22Rv1 (cell line): Measurements from ENCODE around the gene MCM9.

Source experiments
- ZFX ChIP-seq: fragments of 450-650 bp; IDR thresholded peaks from 2 replicates; pipeline ENCODE4 v1.6.1; 2017; ENCODE audit warnings: antibody characterized with exemption, borderline replicate concordance
- TF ChIP-seq, protein P1 (sequence below): fragments of 450-650 bp; IDR thresholded peaks from 2 replicates; pipeline ENCODE4 v1.5.1; 2017; ENCODE audit warnings: mild to moderate bottlenecking

DNA sequence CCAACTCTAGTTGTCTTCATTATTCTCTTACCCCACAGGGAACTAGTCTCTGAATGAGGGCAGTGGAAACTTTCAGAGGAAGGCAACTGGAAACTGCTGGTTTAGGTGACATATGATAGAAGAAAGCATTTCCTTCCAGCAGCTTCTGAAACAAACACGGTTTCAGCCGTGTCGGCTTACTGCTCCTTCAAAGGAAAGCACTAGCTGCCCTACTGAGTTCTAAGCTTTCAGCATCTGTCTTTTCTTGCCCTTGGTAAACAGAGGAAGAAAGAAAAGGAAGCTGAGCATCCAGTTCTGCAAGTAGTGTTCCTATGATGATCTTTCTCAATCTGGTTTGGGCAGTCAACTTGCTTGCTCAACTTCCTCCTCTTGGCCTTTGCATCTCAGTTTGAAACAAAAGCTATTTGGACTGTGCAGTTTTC lies 166.0 kb downstream of the MCM9 start:
- TF ChIP-seq, protein P1, sequence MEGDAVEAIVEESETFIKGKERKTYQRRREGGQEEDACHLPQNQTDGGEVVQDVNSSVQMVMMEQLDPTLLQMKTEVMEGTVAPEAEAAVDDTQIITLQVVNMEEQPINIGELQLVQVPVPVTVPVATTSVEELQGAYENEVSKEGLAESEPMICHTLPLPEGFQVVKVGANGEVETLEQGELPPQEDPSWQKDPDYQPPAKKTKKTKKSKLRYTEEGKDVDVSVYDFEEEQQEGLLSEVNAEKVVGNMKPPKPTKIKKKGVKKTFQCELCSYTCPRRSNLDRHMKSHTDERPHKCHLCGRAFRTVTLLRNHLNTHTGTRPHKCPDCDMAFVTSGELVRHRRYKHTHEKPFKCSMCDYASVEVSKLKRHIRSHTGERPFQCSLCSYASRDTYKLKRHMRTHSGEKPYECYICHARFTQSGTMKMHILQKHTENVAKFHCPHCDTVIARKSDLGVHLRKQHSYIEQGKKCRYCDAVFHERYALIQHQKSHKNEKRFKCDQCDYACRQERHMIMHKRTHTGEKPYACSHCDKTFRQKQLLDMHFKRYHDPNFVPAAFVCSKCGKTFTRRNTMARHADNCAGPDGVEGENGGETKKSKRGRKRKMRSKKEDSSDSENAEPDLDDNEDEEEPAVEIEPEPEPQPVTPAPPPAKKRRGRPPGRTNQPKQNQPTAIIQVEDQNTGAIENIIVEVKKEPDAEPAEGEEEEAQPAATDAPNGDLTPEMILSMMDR: no peak
- no peak for TF ChIP-seq ZFX
